ENCODE data around the gene SETD1A.
A peak's percentile ranks its signal among the peaks of the same experiment; 100 is the strongest.

Gene SETD1A

DNA sequence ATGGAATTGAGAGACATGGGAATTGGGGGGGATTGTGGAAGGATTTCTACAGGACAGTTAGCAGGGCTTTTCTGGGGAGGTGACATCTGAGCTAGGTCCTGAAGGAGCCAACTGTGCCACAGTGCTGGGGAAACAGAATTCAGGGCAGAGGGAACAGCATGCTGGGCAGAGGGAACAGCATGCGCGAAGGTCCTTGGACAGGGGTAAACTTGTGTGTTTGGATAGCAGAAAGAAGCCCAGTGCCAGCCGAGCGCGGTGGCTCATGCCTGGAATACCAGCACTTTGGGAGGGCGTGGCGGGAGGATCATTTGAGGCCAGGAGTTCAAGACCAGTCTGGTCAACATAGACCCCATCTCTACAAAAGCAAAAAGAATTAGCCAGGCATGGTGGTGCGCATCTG lies 49.0 kb downstream of the SETD1A start:
- DNase-seq (ENCODE audit: low read depth) = no peak
- TF ChIP-seq, protein P1, sequence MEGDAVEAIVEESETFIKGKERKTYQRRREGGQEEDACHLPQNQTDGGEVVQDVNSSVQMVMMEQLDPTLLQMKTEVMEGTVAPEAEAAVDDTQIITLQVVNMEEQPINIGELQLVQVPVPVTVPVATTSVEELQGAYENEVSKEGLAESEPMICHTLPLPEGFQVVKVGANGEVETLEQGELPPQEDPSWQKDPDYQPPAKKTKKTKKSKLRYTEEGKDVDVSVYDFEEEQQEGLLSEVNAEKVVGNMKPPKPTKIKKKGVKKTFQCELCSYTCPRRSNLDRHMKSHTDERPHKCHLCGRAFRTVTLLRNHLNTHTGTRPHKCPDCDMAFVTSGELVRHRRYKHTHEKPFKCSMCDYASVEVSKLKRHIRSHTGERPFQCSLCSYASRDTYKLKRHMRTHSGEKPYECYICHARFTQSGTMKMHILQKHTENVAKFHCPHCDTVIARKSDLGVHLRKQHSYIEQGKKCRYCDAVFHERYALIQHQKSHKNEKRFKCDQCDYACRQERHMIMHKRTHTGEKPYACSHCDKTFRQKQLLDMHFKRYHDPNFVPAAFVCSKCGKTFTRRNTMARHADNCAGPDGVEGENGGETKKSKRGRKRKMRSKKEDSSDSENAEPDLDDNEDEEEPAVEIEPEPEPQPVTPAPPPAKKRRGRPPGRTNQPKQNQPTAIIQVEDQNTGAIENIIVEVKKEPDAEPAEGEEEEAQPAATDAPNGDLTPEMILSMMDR (IDR thresholded peaks at IDR 0.05; ENCODE audit: control insufficient read depth, insufficient read depth, low read depth, low read length, missing control alignments) = no peak
- no peak overlapping the region for H3K4me3 ChIP-seq (ENCODE audit: control insufficient read depth, low read depth, low read length)

DNA sequence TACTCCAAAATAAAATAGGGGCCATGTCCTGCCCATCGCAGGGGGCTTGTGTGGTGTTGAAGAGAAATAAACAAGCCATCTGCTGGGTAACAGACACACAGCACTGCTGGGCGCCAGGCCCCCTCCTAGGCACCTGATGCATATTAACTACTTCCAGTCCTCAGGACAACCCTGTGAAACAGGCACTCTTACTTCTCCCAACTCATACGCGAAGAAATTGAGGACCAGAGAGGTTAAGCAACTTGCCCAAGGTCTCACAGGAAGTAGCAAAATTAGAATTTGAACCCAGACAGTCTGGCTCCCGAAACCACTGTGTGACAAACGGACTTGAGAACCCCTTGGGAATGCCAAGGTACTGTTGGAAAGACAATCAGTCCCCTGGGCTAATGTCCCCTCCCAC lies 50.1 kb downstream of the SETD1A start:
- no peak overlapping the region for H3K4me3 ChIP-seq (ENCODE audit: control insufficient read depth, low read depth, low read length)
- TF ChIP-seq, protein P1 (IDR thresholded peaks at IDR 0.05; ENCODE audit: control insufficient read depth, insufficient read depth, low read depth, low read length, missing control alignments) = no peak
- no peak for DNase-seq (ENCODE audit: low read depth)

DNA sequence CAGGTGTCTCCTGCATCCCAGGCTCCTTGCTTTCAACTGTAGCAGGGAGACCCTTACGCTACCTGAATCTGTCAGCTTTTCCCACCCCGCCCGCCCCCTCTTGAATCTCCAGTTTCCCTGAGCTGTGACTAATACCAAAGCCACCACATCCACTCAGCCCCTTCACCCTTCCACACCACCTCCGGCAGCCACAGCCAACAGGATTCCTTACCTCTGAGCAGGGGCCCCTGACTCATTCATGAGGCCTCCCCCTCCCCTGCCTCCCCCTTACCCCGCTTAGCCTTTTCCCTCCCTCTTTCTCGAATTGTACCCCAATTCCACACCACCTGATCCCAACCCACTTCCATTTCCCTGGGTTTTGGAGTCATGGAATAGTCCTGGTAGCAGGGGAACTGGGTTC lies 50.6 kb downstream of the SETD1A start:
- no peak overlapping the region for H3K4me3 ChIP-seq (ENCODE audit: control insufficient read depth, low read depth, low read length)
- TF ChIP-seq, protein P1 (IDR thresholded peaks at IDR 0.05; ENCODE audit: control insufficient read depth, insufficient read depth, low read depth, low read length, missing control alignments) = no peak
- no peak for DNase-seq (ENCODE audit: low read depth)

DNA sequence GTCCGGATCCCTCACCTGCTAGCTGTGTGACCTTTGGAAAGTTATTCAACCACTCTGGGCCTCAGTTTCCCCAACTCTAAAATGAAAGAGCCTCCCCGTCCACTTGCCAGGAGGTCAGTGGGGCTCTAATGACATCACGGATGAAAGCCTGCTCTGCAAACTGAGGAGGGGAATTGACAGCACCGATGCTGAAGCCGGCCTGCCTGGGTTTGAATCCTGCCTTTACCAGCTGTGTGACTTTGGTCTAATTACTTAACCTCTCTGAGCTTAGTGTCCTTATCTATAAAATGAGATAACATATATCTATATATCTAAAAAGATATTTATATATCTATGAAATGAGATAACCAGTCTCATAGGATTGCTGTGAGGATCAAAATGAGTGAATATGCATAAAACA lies 51.0 kb downstream of the SETD1A start:
- no peak for DNase-seq (ENCODE audit: low read depth)
- H3K4me3 ChIP-seq (ENCODE audit: control insufficient read depth, low read depth, low read length) = no peak overlapping the region
- TF ChIP-seq, protein P1 (IDR thresholded peaks at IDR 0.05; ENCODE audit: control insufficient read depth, insufficient read depth, low read depth, low read length, missing control alignments) = no peak

DNA sequence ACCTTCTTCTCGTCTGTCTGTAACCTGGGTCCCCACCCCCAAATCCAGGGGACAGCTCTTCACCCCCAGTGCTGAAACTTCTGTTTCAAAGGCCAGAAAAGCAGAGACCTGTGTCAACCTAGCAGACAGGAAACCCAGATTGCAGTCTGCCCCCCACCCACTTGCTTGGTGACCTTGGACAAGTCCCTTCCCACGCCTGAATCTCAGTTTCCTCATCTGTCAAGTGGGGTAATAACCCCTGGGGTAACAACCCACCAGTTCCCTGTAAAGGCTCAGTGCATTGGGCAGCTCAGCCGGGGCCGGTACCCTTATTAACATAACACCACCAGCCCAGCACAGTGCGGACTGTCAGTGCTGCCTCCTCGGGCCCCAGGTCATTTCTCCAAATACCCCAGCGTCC lies 51.6 kb downstream of the SETD1A start:
- TF ChIP-seq, protein P1 (IDR thresholded peaks at IDR 0.05; ENCODE audit: control insufficient read depth, insufficient read depth, low read depth, low read length, missing control alignments) = no peak
- no peak for DNase-seq (ENCODE audit: low read depth)
- H3K4me3 ChIP-seq (ENCODE audit: control insufficient read depth, low read depth, low read length) = no peak overlapping the region; the same call in 1 of the 2 replicates

DNA sequence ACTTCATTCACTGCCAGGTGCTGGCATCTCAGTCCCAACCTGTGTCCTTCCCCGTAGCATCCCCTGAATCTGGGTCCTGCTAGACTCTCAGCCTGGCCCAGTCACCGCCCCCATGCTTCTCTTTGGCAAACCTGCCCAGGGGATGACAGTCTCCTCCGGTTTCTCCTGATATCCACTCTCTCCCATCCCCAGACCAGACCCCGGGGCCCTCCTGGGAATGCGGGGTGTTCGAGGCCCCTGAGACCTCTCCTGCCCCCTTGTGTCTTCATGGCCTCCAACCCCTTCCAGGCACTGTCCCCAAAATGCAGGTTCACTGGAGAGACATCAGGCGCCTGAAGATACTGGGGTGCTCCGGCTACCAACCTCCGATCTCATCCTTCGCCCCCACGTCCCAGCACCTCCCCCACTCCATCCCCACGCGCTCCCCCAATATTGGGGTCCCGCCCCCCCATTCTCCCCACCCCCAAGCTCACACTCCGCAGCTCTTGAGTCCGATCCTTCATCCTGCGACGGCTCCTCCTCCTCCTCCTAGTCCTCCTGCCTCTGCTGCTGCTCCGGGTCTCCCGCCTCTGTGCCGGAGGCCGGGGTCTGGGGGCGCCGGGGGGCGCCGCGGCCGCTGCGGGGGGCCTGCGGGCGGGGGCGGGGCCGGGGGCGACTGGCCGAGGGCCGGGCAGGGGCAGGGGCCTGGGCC lies 52.5 kb downstream of the SETD1A start:
- TF ChIP-seq, protein P1 (IDR thresholded peaks at IDR 0.05; ENCODE audit: control insufficient read depth, insufficient read depth, low read depth, low read length, missing control alignments) = peak; percentile 16
- no peak for DNase-seq (ENCODE audit: low read depth)
- peak overlapping the region; percentile 50 for H3K4me3 ChIP-seq (ENCODE audit: control insufficient read depth, low read depth, low read length)

Measured in AG09309 (cell line).